HUES6 (cell line): ENCODE results near the gene TIMM10.
"Not testable (repeated sequence)": the region's sequence is repeated elsewhere in the genome, so short reads cannot be mapped to it uniquely, and the experiment has no call there.

Source experiments
- H3K27ac ChIP-seq: 2 replicates; pipeline ENCODE4 v1.7.0; 2013; ENCODE audit warnings: low read depth, mild to moderate bottlenecking, low read length, inconsistent platforms
- H3K27me3 ChIP-seq: 2 replicates; pipeline ENCODE4 v1.6.1; 2013; ENCODE audit warnings: low read length; ENCODE audit not compliant: control insufficient read depth, insufficient read depth
- H3K36me3 ChIP-seq: 2 replicates; pipeline ENCODE4 v1.6.1; 2013; ENCODE audit warnings: low read length; ENCODE audit not compliant: control insufficient read depth, insufficient read depth
- H3K4me1 ChIP-seq: 2 replicates; pipeline ENCODE4 v1.6.1; 2013; ENCODE audit warnings: low read length; ENCODE audit not compliant: control insufficient read depth, insufficient read depth
- H3K4me3 ChIP-seq: 2 replicates; pipeline ENCODE4 v1.5.1; 2013; ENCODE audit warnings: low read depth, low read length
- H3K9ac ChIP-seq: one replicate; pipeline ENCODE4 v1.6.1; 2013; ENCODE audit warnings: mild to moderate bottlenecking, low read length
- H3K9me3 ChIP-seq: 2 replicates; pipeline ENCODE4 v1.6.1; 2013; ENCODE audit warnings: low read depth, low read length; ENCODE audit not compliant: control insufficient read depth, insufficient read depth

Gene TIMM10

DNA sequence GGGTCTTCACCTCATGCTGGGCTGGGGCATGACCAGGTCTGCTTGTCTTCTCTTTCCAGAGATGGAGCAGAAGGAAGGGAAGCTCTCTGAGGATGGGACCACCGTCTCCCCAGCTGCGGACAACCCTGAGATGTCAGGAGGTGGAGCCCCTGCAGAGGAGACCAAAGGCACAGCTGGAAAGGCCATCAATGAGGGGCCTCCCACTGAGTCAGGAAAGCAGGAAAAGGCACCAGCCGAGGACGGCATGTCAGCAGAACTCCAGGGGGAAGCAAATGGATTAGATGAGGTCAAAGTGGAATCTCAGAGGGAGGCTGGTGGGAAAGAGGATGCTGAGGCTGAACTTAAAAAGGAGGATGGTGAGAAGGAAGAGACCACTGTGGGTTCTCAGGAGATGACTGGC lies 12.0 kb upstream of the TIMM10 start:
- Histone ChIP-seq H3K36me3 (no peaks in the 10 kb centered on the region), H3K27ac (no peak overlapping the region), H3K4me1 (peaks cover 20% of the 10 kb centered on the region), H3K4me3 (no peak overlapping the region), H3K9me3 (no peaks in the 10 kb centered on the region), H3K9ac (no peak overlapping the region), H3K27me3 (peaks cover 4% of the 10 kb centered on the region; the same call in 1 of the 2 replicates)

DNA sequence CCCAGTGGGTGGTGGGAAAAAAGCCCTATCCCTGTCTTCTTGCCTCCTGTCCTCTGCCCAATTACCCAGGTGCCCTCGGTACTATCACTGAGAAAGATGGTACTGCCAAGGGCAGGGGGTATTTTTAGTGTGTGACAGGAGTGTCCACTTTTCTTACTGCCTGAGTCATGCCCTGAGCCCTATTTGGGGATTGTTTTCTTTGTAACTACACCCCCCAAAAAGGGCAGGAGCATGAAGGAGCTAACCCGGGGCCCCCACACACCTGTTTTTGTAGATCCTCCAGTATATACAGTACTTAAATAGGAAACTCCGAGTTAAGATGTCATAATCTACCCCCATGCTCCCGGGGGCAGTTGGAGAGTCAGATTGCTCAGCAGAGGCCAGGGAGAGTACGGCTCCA lies 10.6 kb upstream of the TIMM10 start:
- Histone ChIP-seq H3K9ac (no peak overlapping the region), H3K27me3 (peaks cover 4% of the 10 kb centered on the region; the same call in 1 of the 2 replicates), H3K4me1 (peaks cover 22% of the 10 kb centered on the region), H3K36me3 (no peaks in the 10 kb centered on the region), H3K4me3 (no peak overlapping the region), H3K9me3 (no peaks in the 10 kb centered on the region), H3K27ac (no peak overlapping the region)

DNA sequence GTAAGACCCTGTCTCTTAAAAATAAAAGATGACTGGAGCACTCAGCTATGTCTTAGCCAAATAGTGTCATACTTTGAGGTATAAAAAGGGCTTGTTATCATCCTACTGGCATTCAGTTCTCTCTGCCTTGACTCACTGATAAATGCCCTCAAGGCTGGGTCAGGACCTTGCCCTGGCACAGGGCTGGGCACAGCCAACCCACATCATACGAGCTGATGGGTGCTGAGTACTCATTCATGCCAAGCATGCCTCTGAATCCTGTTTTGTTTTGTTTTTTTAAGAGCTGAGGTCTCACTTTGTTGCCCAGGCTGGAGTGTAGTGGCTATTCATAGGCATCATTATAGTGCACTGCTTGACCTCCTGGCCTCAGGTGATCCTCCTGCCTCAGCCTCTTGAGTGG lies 8.8 kb upstream of the TIMM10 start:
- peaks cover 22% of the 10 kb centered on the region for H3K4me1 ChIP-seq
- H3K9ac ChIP-seq, result no peak overlapping the region
- H3K27ac ChIP-seq, result no peak overlapping the region
- H3K36me3 ChIP-seq, result no peaks in the 10 kb centered on the region
- H3K4me3 ChIP-seq, result no peak overlapping the region
- peaks cover 4% of the 10 kb centered on the region; the same call in 1 of the 2 replicates for H3K27me3 ChIP-seq
- H3K9me3 ChIP-seq, result no peaks in the 10 kb centered on the region

DNA sequence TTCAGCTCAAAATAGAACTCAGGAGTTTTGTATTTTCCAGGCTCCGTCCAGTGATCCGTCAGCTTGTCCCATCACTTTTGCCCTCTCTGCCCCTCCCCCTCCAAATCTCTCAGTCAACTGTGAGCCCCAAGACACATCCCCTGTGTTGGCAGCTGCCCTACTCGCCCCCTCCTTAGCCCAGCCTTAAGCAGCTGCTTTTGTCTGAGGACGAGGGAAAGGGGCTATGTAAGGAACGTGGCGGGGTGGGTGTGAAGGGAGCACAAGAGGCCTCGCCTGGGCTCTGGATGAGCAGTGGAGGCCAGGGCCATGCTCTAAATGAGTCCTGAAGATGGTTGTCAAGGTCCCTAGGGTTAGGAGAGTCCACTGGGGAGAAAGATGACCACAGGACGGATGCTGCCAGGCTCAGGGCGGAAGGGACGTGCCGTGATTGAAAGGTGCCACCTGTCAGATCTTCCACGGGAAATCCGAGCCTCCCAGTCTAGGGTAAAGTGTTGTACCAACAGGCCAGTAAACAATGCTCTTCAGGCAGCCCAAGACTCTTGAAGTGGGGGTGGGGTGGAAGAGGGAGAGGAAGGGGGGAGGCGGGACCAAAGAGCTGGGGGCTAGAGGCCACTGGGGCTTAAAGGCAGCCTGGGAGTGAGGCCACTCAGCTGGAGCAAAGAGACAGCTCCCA lies 6.5 kb upstream of the TIMM10 start, which contains the start of gene SMTNL1:
TSS of gene SMTNL1 (plus strand) at position 649 of the 673 bp plus-strand sequence. CDS start 5,048 bp downstream, outside the sequence.
- Histone ChIP-seq H3K27ac (no peak within 1 kb of the TSS), H3K4me1 (peaks cover 6% of the 10 kb centered on the region), H3K27me3 (no peaks in the 10 kb centered on the region), H3K9ac (no peak within 1 kb of the TSS), H3K9me3 (no peaks in the 10 kb centered on the region), H3K4me3 (no peak within 1 kb of the TSS), H3K36me3 (no peaks in the 10 kb centered on the region)

DNA sequence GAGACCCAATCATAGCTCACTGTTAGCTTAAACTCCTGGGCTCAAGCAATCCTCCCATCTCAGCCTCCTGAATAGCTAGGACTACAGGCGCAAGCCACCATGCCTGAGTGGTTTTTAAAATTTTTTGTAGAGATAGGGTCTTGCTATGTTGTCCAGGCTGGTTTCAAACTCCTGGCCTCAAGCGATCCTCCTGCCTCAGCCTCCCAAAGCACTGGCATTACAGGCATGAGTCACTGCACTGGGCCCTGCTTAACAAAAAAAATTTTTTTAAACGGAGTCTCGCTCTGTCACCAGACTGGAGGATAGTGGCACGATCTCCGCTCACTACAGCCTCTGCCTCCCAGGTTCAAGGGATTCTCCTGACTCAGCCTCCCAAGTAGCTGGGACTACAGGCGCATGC lies 3.9 kb upstream of the TIMM10 start:
- H3K4me3 ChIP-seq, H3K27ac ChIP-seq, H3K27me3 ChIP-seq, H3K9ac ChIP-seq, H3K9me3 ChIP-seq, H3K36me3 ChIP-seq: not testable (repeated sequence)
- H3K4me1 ChIP-seq, result peaks cover 14% of the 10 kb centered on the region

DNA sequence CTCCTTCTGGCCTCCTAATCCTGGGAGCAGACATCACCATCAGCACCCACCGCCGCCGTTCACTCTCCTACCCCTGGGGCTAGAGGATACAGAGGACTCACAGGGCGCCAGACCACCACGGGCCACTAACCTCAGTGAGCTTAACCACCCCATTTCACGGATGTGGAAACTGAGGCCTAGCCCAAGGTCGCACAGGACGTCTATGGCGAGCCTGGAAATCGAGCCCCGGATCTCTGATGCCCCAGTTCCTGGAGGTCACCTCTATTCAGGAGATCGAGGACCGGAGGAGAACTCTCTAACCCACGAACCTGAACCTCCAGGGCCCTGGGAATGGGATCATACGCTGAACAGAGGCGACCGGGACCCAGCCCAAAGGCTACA lies 349 bp downstream of the TIMM10 start:
- H3K4me1 ChIP-seq, result peaks cover 15% of the 10 kb centered on the region
- H3K27ac ChIP-seq, result peak overlapping the region; percentile 18; the same call in 1 of the 2 replicates
- peaks cover 9% of the 10 kb centered on the region for H3K36me3 ChIP-seq
- peak overlapping the region; percentile 78 for H3K9ac ChIP-seq
- peak overlapping the region; percentile 80 for H3K4me3 ChIP-seq
- H3K27me3 ChIP-seq, result no peaks in the 10 kb centered on the region
- no peaks in the 10 kb centered on the region for H3K9me3 ChIP-seq

DNA sequence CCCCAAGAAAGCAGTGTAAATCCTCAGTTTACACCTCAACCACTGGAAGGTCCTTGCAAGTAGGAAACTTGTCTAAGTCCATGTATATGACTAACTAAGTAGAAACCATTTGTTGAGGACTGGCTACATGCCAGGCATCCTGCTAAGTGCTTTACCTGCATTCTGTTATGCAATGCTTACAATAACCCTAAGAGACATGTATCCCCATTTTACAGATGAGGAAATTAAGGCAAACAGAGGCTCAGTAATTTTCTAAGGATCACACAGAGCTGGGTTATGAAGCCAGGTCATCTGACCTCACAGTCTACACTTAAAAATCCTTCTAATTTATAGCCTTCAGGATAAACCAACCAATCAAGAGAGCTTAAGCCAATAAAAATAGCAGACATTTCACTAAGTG lies 1.5 kb downstream of the TIMM10 start:
- H3K27me3 ChIP-seq, result no peaks in the 10 kb centered on the region
- H3K4me3 ChIP-seq, result no peak overlapping the region
- H3K9ac ChIP-seq, result no peak overlapping the region
- H3K36me3 ChIP-seq, result peaks cover 9% of the 10 kb centered on the region
- H3K27ac ChIP-seq, result no peak overlapping the region
- no peaks in the 10 kb centered on the region; the same call in 1 of the 2 replicates for H3K9me3 ChIP-seq
- H3K4me1 ChIP-seq, result peaks cover 15% of the 10 kb centered on the region

DNA sequence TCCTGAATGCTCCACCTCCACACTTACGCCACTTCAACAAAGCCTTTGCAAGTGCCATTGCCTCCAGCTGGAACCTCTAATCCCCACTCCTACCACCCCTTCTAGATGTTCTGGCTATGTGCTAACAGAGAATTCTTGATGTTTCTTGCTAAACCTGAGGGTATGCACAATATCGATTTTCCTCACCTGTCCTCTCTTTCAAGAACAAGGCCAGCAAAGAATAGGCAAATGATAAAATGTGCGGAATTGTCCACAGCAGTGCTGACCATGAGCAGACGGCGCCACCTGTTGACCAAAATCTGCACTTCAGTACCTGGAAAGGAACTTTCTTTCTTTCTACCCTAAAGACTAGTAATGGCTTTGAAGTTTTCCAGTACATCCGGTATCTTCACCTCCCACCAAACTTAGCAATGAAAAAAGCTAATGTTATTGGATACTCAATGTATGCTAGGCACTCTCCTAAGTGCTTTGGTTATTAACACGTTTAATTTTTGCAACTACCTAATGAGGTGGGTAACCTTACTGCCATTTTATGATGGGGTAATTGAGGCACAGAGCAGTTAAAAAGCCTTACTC lies 3.4 kb downstream of the TIMM10 start:
- Histone ChIP-seq H3K9me3 (no peaks in the 10 kb centered on the region; the same call in 1 of the 2 replicates), H3K27ac (no peak overlapping the region), H3K36me3 (peaks cover 9% of the 10 kb centered on the region), H3K9ac (peak overlapping the region; percentile 3), H3K4me1 (peaks cover 15% of the 10 kb centered on the region), H3K27me3 (no peaks in the 10 kb centered on the region), H3K4me3 (no peak overlapping the region)

DNA sequence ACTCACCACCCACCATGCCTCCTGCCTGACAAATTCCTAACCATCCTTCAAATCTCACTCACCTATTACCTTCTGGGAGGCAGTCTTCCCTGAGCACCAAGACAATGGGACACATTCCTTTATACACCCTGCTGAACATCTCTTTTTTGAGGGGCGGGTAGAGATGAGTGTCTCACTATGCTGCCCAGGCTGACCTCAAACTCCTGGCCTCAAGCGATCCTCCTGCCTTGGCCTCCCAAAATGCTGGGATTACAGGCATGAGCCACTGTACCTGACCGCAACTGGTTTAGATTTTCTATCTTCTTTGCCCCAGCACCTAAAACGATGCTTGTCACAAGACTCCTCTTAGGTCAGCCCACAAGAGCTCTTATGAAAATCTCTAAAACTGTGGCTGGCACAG lies 7.1 kb downstream of the TIMM10 start:
- H3K9ac ChIP-seq, result no peak overlapping the region
- peaks cover under 1% of the 10 kb centered on the region for H3K36me3 ChIP-seq
- no peaks in the 10 kb centered on the region; the same call in 1 of the 2 replicates for H3K9me3 ChIP-seq
- H3K4me1 ChIP-seq, result peaks cover 6% of the 10 kb centered on the region
- H3K27ac ChIP-seq, result no peak overlapping the region
- no peak overlapping the region for H3K4me3 ChIP-seq
- no peaks in the 10 kb centered on the region for H3K27me3 ChIP-seq

DNA sequence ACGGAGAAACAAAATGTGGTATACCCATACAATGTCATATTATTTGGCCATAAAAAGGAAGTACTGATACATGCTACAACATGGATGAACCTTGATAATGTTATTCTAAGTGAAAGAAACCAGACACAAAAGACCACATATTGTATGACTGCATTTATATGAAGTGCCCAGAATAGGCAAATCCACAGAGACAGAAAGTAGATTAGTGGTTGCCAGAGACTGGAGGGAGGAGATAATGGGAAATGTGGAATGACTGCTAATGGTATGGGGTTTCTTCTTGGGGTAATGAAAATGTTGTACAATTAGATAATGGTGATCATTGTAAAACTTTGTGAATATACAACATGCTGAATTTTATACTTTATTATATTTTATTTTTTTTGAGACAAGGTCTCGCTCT lies 9.4 kb downstream of the TIMM10 start:
- peaks cover 1% of the 10 kb centered on the region for H3K4me1 ChIP-seq
- H3K27me3 ChIP-seq, result peaks cover 17% of the 10 kb centered on the region
- H3K4me3 ChIP-seq, result no peak overlapping the region
- no peak overlapping the region for H3K9ac ChIP-seq
- H3K27ac ChIP-seq, result no peak overlapping the region
- H3K9me3 ChIP-seq, result no peaks in the 10 kb centered on the region; the same call in 1 of the 2 replicates
- H3K36me3 ChIP-seq, result no peaks in the 10 kb centered on the region

DNA sequence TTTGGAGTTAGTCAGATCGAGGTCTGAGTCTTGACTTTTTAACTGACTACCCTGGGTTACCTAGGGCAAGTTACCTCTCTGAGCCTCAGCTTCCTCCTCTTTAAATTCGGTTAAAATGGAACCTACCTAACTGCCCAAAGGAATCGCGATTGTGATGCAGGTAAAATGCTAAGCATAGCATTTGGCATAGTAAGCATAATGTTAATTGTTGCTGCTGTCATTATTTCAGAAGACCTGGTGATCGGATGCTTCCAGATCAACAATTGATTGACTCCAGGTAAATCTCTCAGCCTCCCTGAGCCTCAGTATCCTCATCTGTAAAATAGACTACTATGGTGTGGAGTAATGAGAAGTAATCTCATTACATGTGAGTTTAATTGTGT lies 14.5 kb downstream of the TIMM10 start:
- Histone ChIP-seq H3K9ac (peak overlapping the region; percentile 45), H3K36me3 (no peaks in the 10 kb centered on the region), H3K27ac (no peak overlapping the region), H3K4me3 (peak overlapping the region; percentile 73), H3K27me3 (peaks cover 39% of the 10 kb centered on the region), H3K9me3 (no peaks in the 10 kb centered on the region), H3K4me1 (peaks cover 16% of the 10 kb centered on the region)
